Measurements from ENCODE around the gene INPP4B.
"Not testable (repeated sequence)": the region's sequence is repeated elsewhere in the genome, so short reads cannot be mapped to it uniquely, and the experiment has no call there.

INPP4B gene

GRCh38 chr4:142826503-142827241 lies 19.4 kb downstream of the INPP4B start:
- no peak for DNase-seq (ENCODE audit: low read depth in 2 of 2)

- no peak for DNase-seq (ENCODE audit: low read depth in 2 of 2)
Observed at GRCh38 chr4:142824368-142824767, 21.7 kb downstream of the INPP4B start.

- no peak for DNase-seq (ENCODE audit: low read depth in 2 of 2)
Observed at GRCh38 chr4:142823796-142824195, 22.3 kb downstream of the INPP4B start.

GRCh38 chr4:142818476-142818875 lies 27.6 kb downstream of the INPP4B start:
- no peak for DNase-seq (ENCODE audit: low read depth in 2 of 2)

GRCh38 chr4:142818031-142818430 lies 28.1 kb downstream of the INPP4B start:
- DNase-seq (ENCODE audit: low read depth in 2 of 2), result no peak

GRCh38 chr4:142817442-142817841 lies 28.7 kb downstream of the INPP4B start:
- DNase-seq (ENCODE audit: low read depth in 2 of 2), result peak in 1 of 2 donors; percentile 5

- no peak for DNase-seq (ENCODE audit: low read depth in 2 of 2)
Observed at GRCh38 chr4:142815834-142816233, 30.3 kb downstream of the INPP4B start.

GRCh38 chr4:142813388-142813787 lies 32.7 kb downstream of the INPP4B start:
- DNase-seq (ENCODE audit: low read depth in 2 of 2), result no peak

- no peak for DNase-seq (ENCODE audit: low read depth in 2 of 2)
Observed at GRCh38 chr4:142812091-142812490, 34.0 kb downstream of the INPP4B start.

- no peak for DNase-seq (ENCODE audit: low read depth in 2 of 2)
Observed at GRCh38 chr4:142811034-142811433, 35.1 kb downstream of the INPP4B start.

- DNase-seq (ENCODE audit: low read depth in 2 of 2), result no peak
Observed at GRCh38 chr4:142809559-142809958, 36.5 kb downstream of the INPP4B start.

GRCh38 chr4:142803879-142804278 lies 42.2 kb downstream of the INPP4B start:
- not testable (repeated sequence) for DNase-seq (ENCODE audit: low read depth in 2 of 2)

GRCh38 chr4:142801966-142802365 lies 44.1 kb downstream of the INPP4B start:
- DNase-seq (ENCODE audit: low read depth in 2 of 2), result no peak

GRCh38 chr4:142781114-142781513 lies 65.0 kb downstream of the INPP4B start:
- DNase-seq (ENCODE audit: low read depth in 2 of 2), result no peak

GRCh38 chr4:142778900-142779299 lies 67.2 kb downstream of the INPP4B start:
- no peak for DNase-seq (ENCODE audit: low read depth in 2 of 2)

- DNase-seq (ENCODE audit: low read depth in 2 of 2), result no peak
Observed at GRCh38 chr4:142778430-142778829, 67.7 kb downstream of the INPP4B start.

- DNase-seq (ENCODE audit: low read depth in 2 of 2), result no peak
Observed at GRCh38 chr4:142777045-142777743, 68.9 kb downstream of the INPP4B start.

GRCh38 chr4:142776026-142776425 lies 70.1 kb downstream of the INPP4B start:
- no peak for DNase-seq (ENCODE audit: low read depth in 2 of 2)

- DNase-seq (ENCODE audit: low read depth in 2 of 2), result no peak
Observed at GRCh38 chr4:142773505-142773904, 72.6 kb downstream of the INPP4B start.

- DNase-seq (ENCODE audit: low read depth in 2 of 2), result no peak
Observed at GRCh38 chr4:142762280-142762679, 83.8 kb downstream of the INPP4B start.

GRCh38 chr4:142752202-142752786 lies 93.8 kb downstream of the INPP4B start:
- DNase-seq (ENCODE audit: low read depth in 2 of 2), result no peak

- no peak for DNase-seq (ENCODE audit: low read depth in 2 of 2)
Observed at GRCh38 chr4:142743121-142743825, 102.8 kb downstream of the INPP4B start.
